PC-3 (cell line): ENCODE data around the gene ENTREP3. TPM values are rescaled to one million over a fixed set of nuclear protein-coding genes. Genes with fewer than 3 reads are reported as not detected.

Experiments
- ATAC-seq: fragments of 200-7000 bp; cut with Tn5 transposase; 2 replicates; pipeline ENCODE4 v1.9.1; 2020; ENCODE audit warnings: mild to moderate bottlenecking, moderate library complexity
- BruUV-seq: library from RNA; stranded (reverse); fragments of 400-500 nt; replicated peaks from 2 replicates; lab custom pipeline; 2021; lab: Mats Ljungman, UMichigan
- CTCF ChIA-PET: fragments of 300-600 bp; sonication (Branson Sonifier 250); formaldehyde crosslinking; loops from one replicate; lab custom pipeline; 2022; ENCODE audit warnings: antibody characterized with exemption; lab: Charles Lee
- POLR2A ChIA-PET: fragments of 300-600 bp; sonication (Branson Sonifier 250); formaldehyde crosslinking; loops from one replicate; lab custom pipeline; 2022; ENCODE audit warnings: antibody characterized with exemption; ENCODE audit not compliant: unreplicated experiment; lab: Charles Lee
- DNase-seq: peaks from one replicate; pipeline ENCODE4 v3.0.0-alpha.2; 2015
- H2AFZ ChIP-seq: fragments of 300-600 bp; sonication (generic); 2 replicates; pipeline ENCODE4 v1.6.0; 2016; ENCODE audit warnings: antibody characterized with exemption, low read length
- H3F3A ChIP-seq: fragments of 300-600 bp; sonication (generic); one replicate; pipeline ENCODE4 v1.6.0; 2017; ENCODE audit warnings: antibody characterized with exemption, low read length, control low read depth, mild to moderate bottlenecking; ENCODE audit not compliant: unreplicated experiment
- H3K27ac ChIP-seq: fragments of 300-600 bp; sonication (generic); 2 replicates; pipeline ENCODE4 v1.5.1; 2016; ENCODE audit warnings: mild to moderate bottlenecking, low read length
- H3K27me3 ChIP-seq: fragments of 300-600 bp; sonication (generic); 2 replicates; pipeline ENCODE4 v1.6.1; 2016; ENCODE audit warnings: low read length, mixed read lengths
- H3K36me3 ChIP-seq: fragments of 300-600 bp; sonication (generic); 2 replicates; pipeline ENCODE4 v1.6.1; 2016; ENCODE audit warnings: low read depth, mixed run types, low read length, mixed read lengths
- H3K4me1 ChIP-seq: fragments of 300-600 bp; sonication (generic); 2 replicates; pipeline ENCODE4 v1.5.1; 2016; ENCODE audit warnings: low read length; ENCODE audit not compliant: insufficient read depth
- H3K4me2 ChIP-seq: fragments of 300-600 bp; sonication (generic); 2 replicates; pipeline ENCODE4 v1.6.0; 2016; ENCODE audit warnings: low read length
- H3K4me3 ChIP-seq: fragments of 300-600 bp; sonication (generic); 2 replicates; pipeline ENCODE4 v1.5.1; 2016; ENCODE audit warnings: mild to moderate bottlenecking, low read length, mixed read lengths
- H3K79me2 ChIP-seq: fragments of 300-600 bp; sonication (generic); 2 replicates; pipeline ENCODE4 v1.6.1; 2017; ENCODE audit warnings: low read length, mixed read lengths
- H3K9ac ChIP-seq: fragments of 300-600 bp; sonication (generic); 2 replicates; pipeline ENCODE4 v1.6.0; 2016; ENCODE audit warnings: mild to moderate bottlenecking, low read length
- H3K9me2 ChIP-seq: fragments of 300-600 bp; sonication (generic); replicated peaks from 2 replicates; pipeline ENCODE4 v1.6.1; 2016; ENCODE audit warnings: mixed run types, low read length, mixed read lengths
- H3K9me3 ChIP-seq: fragments of 300-600 bp; sonication (generic); 2 replicates; pipeline ENCODE4 v1.6.1; 2016; ENCODE audit warnings: low read length, mixed read lengths
- H4K20me1 ChIP-seq: fragments of 300-600 bp; sonication (generic); 2 replicates; pipeline ENCODE4 v1.6.1; 2016; ENCODE audit warnings: low read length, mixed read lengths
- CTCF ChIP-seq: fragments of 300-600 bp; sonication (generic); conservative IDR thresholded peaks from 2 replicates; pipeline ENCODE4 v1.5.1; 2017; ENCODE audit warnings: antibody characterized with exemption, low read depth, mild to moderate bottlenecking, low read length
- EZH2 ChIP-seq: fragments of 300-600 bp; sonication (generic); IDR thresholded peaks from one replicate; pipeline ENCODE4 v1.6.1; 2017; ENCODE audit warnings: antibody characterized with exemption, mild to moderate bottlenecking, low read length; ENCODE audit not compliant: unreplicated experiment
- EZH2phosphoT487 ChIP-seq: fragments of 300-600 bp; sonication (generic); IDR thresholded peaks from 2 replicates; pipeline ENCODE4 v1.6.1; 2018; ENCODE audit warnings: mild to moderate bottlenecking, antibody characterized with exemption, low read length, borderline replicate concordance
- intact Hi-C: fragments of 100-400 bp; cut with micrococcal nuclease; formaldehyde crosslinking; loops from 2 replicates; pipeline ENCODE4 v1.9.0; 2023
- total RNA-seq: library from RNA; depleted of rRNA; stranded (reverse); fragments of >200 nt; gene quantifications from 2 replicates; pipeline ENCODE4 v1.2.3, GENCODE V29; 2014; rRNA removed

ENTREP3 gene
- total RNA-seq, 1 experiment from 2014 or later: 30.9 TPM

- Histone ChIP-seq H3K9me2 (no peaks in the 10 kb centered on the region), H3K4me1 (peaks cover 21% of the 10 kb centered on the region), H3F3A (no peaks in the 10 kb centered on the region), H4K20me1 (no peaks in the 10 kb centered on the region), H3K4me3 (no peak overlapping the region), H3K27ac (no peak overlapping the region), H3K4me2 (no peak overlapping the region), H2AFZ (no peak overlapping the region), H3K9me3 (no peaks in the 10 kb centered on the region), H3K79me2 (peaks cover 4% of the 10 kb centered on the region; the same call in 1 of the 2 replicates), H3K36me3 (peaks cover 4% of the 10 kb centered on the region; the same call in 1 of the 2 replicates), H3K9ac (no peak overlapping the region), H3K27me3 (no peaks in the 10 kb centered on the region)
- POLR2A ChIA-PET: interaction anchor here (0.9 kb wide), 1 partner anchor 119 kb away, joined by 6 read pairs; no protein-coding TSS in a partner anchor
- TF ChIP-seq EZH2: no peak
- no peak for TF ChIP-seq CTCF
- TF ChIP-seq EZH2phosphoT487: no peak
- DNase-seq (no peak), ATAC-seq (no peak)
- CTCF ChIA-PET: no interaction called here
- no TSS peak for BruUV-seq
- intact Hi-C loops: no loop called here
These were observed 57.3 kb downstream of the ENTREP3 start for GRCh38 chr1:155197901-155198546.

Other genes starting within 250 kb of the ENTREP3 start
- 0.18 and 3.0 TPM in 2 replicates for gene DCST2, start 221.7 kb downstream of the ENTREP3 start, total RNA-seq
- gene DCST1, start 221.7 kb downstream of the ENTREP3 start, total RNA-seq: not detected in 2 replicates
- 334 and 384 TPM in 2 replicates for gene ADAM15, start 204.2 kb downstream of the ENTREP3 start, total RNA-seq
- gene EFNA4, start 191.7 kb downstream of the ENTREP3 start, total RNA-seq: 36.7 and 37.4 TPM in 2 replicates
- gene EFNA3, start 176.6 kb downstream of the ENTREP3 start, total RNA-seq: 16.2 and 23.5 TPM in 2 replicates
- 29.4 and 49.9 TPM in 2 replicates for gene EFNA1, start 127.6 kb downstream of the ENTREP3 start, total RNA-seq
- gene SLC50A1, start 119.6 kb downstream of the ENTREP3 start, total RNA-seq: 59.2 and 75.2 TPM in 2 replicates
- gene DPM3, start 115.0 kb downstream of the ENTREP3 start, total RNA-seq: 53.6 and 74.3 TPM in 2 replicates
- gene KRTCAP2, start 82.2 kb downstream of the ENTREP3 start, total RNA-seq: 241 and 257 TPM in 2 replicates
- gene TRIM46, start 81.6 kb downstream of the ENTREP3 start, total RNA-seq: 4.1 and 5.4 TPM in 2 replicates
- gene THBS3, start 47.6 kb downstream of the ENTREP3 start, total RNA-seq: 12.0 and 13.0 TPM in 2 replicates
- 141 and 152 TPM in 2 replicates for gene MTX1, start 46.8 kb downstream of the ENTREP3 start, total RNA-seq
- 218 and 219 TPM in 2 replicates for gene SCAMP3, start 6.9 kb upstream of the ENTREP3 start, total RNA-seq
- gene CLK2, start 18.0 kb upstream of the ENTREP3 start, total RNA-seq: 44.5 and 49.9 TPM in 2 replicates
- gene HCN3, start 22.0 kb upstream of the ENTREP3 start, total RNA-seq: 1.8 and 1.9 TPM in 2 replicates
- gene PKLR, start 46.0 kb upstream of the ENTREP3 start, total RNA-seq: not detected in 2 replicates
- gene FDPS, start 53.4 kb upstream of the ENTREP3 start, total RNA-seq: 301 and 313 TPM in 2 replicates
- 80.3 and 85.1 TPM in 2 replicates for gene RUSC1, start 65.4 kb upstream of the ENTREP3 start, total RNA-seq